KMS-11 (cell line): ENCODE data around the gene PTPN23.

Experiments used
- H2AFZ ChIP-seq: fragments of 200-600 bp; sonication (generic); 2 replicates; pipeline ENCODE4 v1.6.1; 2016; ENCODE audit warnings: antibody characterized with exemption, mixed run types, low read depth
- H3K27ac ChIP-seq: fragments of 200-600 bp; sonication (generic); 2 replicates; pipeline ENCODE4 v1.6.1; 2016; ENCODE audit warnings: mild to moderate bottlenecking, mixed run types
- H3K27me3 ChIP-seq: fragments of 200-600 bp; sonication (generic); 2 replicates; pipeline ENCODE4 v1.6.1; 2017; ENCODE audit warnings: mild to moderate bottlenecking, low read depth, mixed run types, moderate library complexity; ENCODE audit not compliant: insufficient read depth
- H3K36me3 ChIP-seq: fragments of 200-600 bp; sonication (generic); 2 replicates; pipeline ENCODE4 v1.6.1; 2017; ENCODE audit warnings: mild to moderate bottlenecking, mixed run types; ENCODE audit not compliant: insufficient read depth
- H3K4me1 ChIP-seq: fragments of 200-600 bp; sonication (generic); 2 replicates; pipeline ENCODE4 v1.6.1; 2016; ENCODE audit warnings: mild to moderate bottlenecking, low read depth, mixed run types; ENCODE audit not compliant: poor library complexity, severe bottlenecking
- H3K4me2 ChIP-seq: fragments of 200-600 bp; sonication (generic); 2 replicates; pipeline ENCODE4 v1.7.0; 2016; ENCODE audit warnings: mild to moderate bottlenecking, mixed run types
- H3K4me3 ChIP-seq: fragments of 200-600 bp; sonication (generic); IDR thresholded peaks from 2 replicates; pipeline ENCODE4 v1.6.1; 2017; ENCODE audit warnings: low read depth, low read length, mixed read lengths; ENCODE audit not compliant: insufficient read depth
- H3K79me2 ChIP-seq: fragments of 200-600 bp; sonication (generic); 2 replicates; pipeline ENCODE4 v1.6.1; 2016; ENCODE audit warnings: low read depth, mixed run types; ENCODE audit not compliant: insufficient read depth
- H3K9ac ChIP-seq: fragments of 200-600 bp; sonication (generic); 2 replicates; pipeline ENCODE4 v1.6.1; 2016; ENCODE audit warnings: mild to moderate bottlenecking, mixed run types
- H4K20me1 ChIP-seq: fragments of 200-600 bp; sonication (generic); 2 replicates; pipeline ENCODE4 v1.6.1; 2016; ENCODE audit warnings: mild to moderate bottlenecking, mixed run types; ENCODE audit not compliant: insufficient read depth
- CTCF ChIP-seq: fragments of 200-600 bp; sonication (generic); conservative IDR thresholded peaks from 2 replicates; pipeline ENCODE4 v1.6.1; 2017; ENCODE audit warnings: low read depth, mild to moderate bottlenecking, antibody characterized with exemption, low read length, moderate library complexity, mixed read lengths

PTPN23 gene

GRCh38 chr3:47407896-47408838, 27.3 kb downstream of the PTPN23 start:
- Histone ChIP-seq H3K4me3 (no peak overlapping the region), H3K36me3 (no peaks in the 10 kb centered on the region), H2AFZ (no peak overlapping the region), H3K9ac (no peak overlapping the region), H3K4me2 (no peak overlapping the region), H3K79me2 (no peaks in the 10 kb centered on the region), H3K4me1 (no peaks in the 10 kb centered on the region), H3K27me3 (no peaks in the 10 kb centered on the region), H4K20me1 (no peaks in the 10 kb centered on the region), H3K27ac (no peak overlapping the region)
- no peak for TF ChIP-seq CTCF

GRCh38 chr3:47408839-47409229, 28.0 kb downstream of the PTPN23 start:
- no peaks in the 10 kb centered on the region for H4K20me1 ChIP-seq
- no peak overlapping the region for H3K4me2 ChIP-seq
- no peaks in the 10 kb centered on the region for H3K79me2 ChIP-seq
- H3K9ac ChIP-seq = no peak overlapping the region
- H3K4me1 ChIP-seq = no peaks in the 10 kb centered on the region
- no peak overlapping the region for H2AFZ ChIP-seq
- no peak for TF ChIP-seq CTCF
- no peak overlapping the region for H3K4me3 ChIP-seq
- no peak overlapping the region for H3K27ac ChIP-seq
- no peaks in the 10 kb centered on the region for H3K27me3 ChIP-seq
- H3K36me3 ChIP-seq = no peaks in the 10 kb centered on the region

GRCh38 chr3:47409284-47409683, 28.5 kb downstream of the PTPN23 start:
- H3K36me3 ChIP-seq = no peaks in the 10 kb centered on the region
- no peaks in the 10 kb centered on the region for H3K79me2 ChIP-seq
- H2AFZ ChIP-seq = no peak overlapping the region
- H3K4me2 ChIP-seq = no peak overlapping the region
- no peak overlapping the region for H3K4me3 ChIP-seq
- H3K4me1 ChIP-seq = no peaks in the 10 kb centered on the region
- no peak overlapping the region for H3K9ac ChIP-seq
- no peaks in the 10 kb centered on the region for H4K20me1 ChIP-seq
- TF ChIP-seq CTCF = no peak
- H3K27ac ChIP-seq = no peak overlapping the region
- no peaks in the 10 kb centered on the region for H3K27me3 ChIP-seq

- Histone ChIP-seq H4K20me1 (no peaks in the 10 kb centered on the region), H3K27ac (no peak overlapping the region), H3K4me2 (no peak overlapping the region), H3K79me2 (no peaks in the 10 kb centered on the region), H3K27me3 (no peaks in the 10 kb centered on the region), H3K4me1 (no peaks in the 10 kb centered on the region), H3K4me3 (no peak overlapping the region), H2AFZ (no peak overlapping the region), H3K36me3 (no peaks in the 10 kb centered on the region), H3K9ac (no peak overlapping the region)
- TF ChIP-seq CTCF = no peak
Measured at GRCh38 chr3:47409688-47410416, 29.0 kb downstream of the PTPN23 start.
